Measurements from ENCODE around the gene LRRC36. TPM values are rescaled to one million over a fixed set of nuclear protein-coding genes. Genes with fewer than 3 reads are reported as not detected.
"Not testable (repeated sequence)": the region's sequence is repeated elsewhere in the genome, so short reads cannot be mapped to it uniquely, and the experiment has no call there.

The LRRC36 gene
- total and polyA plus RNA-seq, 8 donors, result 3.0 to 73.6 (median 55.7) TPM

DNA sequence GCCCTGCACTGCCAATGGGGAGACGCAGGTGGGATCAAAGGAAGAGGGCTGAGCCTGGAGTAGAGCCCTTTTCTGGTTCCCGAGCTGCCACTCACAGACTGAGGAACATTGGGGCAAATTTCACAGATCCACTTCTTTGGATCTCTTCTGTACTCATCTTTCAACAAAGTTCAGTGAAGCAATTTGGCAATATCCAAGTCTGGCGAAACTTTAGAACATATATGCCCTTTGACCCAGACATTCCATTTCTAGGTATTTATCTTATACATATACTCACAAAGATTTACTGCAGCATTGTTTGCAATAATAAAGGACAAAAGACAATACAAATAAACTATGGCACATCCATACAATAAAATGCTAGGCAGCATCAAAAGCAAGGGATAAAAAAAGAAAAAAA is 84.7 kb downstream of the LRRC36 start:
- Histone ChIP-seq H3K27ac (no peak overlapping the region), H3K27me3 (peaks cover 0 to 10% of the 10 kb centered on the region in 2 donors), H3K36me3 (no peaks in the 10 kb centered on the region), H3K9me3 (no peaks in the 10 kb centered on the region), H3K4me1 (peaks cover 3 to 35% of the 10 kb centered on the region in 2 donors), H3K4me3 (no peak overlapping the region)
- no peak for DNase-seq
- TF ChIP-seq CTCF (IDR thresholded peaks at IDR 0.05), result no peak
- intact Hi-C loops (cut with DNase I), result no loop called here
- ATAC-seq, result no peak

DNA sequence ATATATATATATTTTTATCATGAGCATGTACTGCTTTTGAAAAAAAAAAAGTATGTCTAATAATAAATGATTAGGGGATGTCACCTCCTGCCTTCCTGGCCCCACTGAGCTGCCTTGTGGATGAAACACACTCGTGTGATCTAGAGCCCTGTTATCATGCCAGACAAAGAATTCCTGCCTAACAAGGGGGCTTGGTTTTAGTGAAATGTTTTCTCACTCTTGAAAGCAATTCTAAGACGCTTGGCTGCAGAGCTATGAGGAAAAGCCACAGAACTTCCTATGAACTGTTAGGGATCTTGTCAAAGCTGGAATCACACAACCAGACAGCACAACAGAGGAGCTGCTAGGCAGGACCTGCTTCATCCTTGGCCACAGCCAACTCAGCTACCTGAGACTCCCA is 85.7 kb downstream of the LRRC36 start:
- no peak overlapping the region for H3K27ac ChIP-seq
- no peak for TF ChIP-seq CTCF (IDR thresholded peaks at IDR 0.05)
- no peak overlapping the region for H3K4me3 ChIP-seq
- no peaks in the 10 kb centered on the region for H3K9me3 ChIP-seq
- H3K36me3 ChIP-seq, result no peaks in the 10 kb centered on the region
- H3K27me3 ChIP-seq, result peaks cover 0 to 19% of the 10 kb centered on the region in 2 donors
- DNase-seq (no peak), ATAC-seq (no peak)
- intact Hi-C loops (cut with DNase I), result no loop called here
- H3K4me1 ChIP-seq, result peaks cover 3 to 32% of the 10 kb centered on the region in 2 donors

DNA sequence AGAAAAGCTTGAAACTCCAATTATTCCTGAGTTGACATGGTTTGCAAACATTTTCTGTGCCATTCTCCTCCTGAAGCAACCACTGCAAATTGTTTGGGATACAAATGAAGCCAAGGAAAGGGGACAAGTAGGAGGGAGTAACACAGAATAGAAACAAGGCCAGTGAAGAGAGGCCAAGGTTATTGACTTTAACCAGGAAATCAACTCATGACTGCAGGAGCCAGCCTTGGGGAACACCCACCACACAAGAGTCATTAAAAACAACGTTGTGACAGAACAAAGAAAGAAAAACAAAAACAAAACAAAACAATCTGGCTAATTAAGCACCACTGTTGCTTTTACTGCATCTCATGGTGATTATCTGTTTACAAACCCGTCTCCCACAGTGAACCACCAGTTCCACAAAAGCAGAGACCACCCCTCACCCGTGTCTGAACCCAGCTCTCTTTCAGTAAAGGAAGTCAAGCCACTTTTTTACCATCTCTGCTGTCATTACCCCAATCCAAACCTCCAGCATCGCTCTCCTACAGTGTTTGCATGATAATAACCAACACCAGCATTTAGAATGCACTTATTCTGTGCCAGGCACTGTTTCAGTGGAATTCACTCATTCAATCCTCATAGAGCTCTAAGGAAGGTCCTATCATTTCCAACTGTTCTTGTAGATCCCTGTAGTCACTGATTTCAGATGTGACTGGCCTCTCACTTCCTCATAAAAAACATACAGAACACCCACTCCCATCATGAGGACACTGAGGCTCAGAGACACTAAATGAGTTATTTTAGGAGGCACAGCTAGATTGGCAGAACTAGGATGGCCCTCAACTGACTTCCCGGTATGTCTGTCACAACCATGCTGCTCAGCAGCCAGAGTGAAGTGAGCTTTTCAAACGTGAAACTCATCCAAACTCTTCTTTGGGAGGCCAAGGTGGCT is 87.6 kb downstream of the LRRC36 start:
- H3K4me1 ChIP-seq, result peaks cover 3 to 28% of the 10 kb centered on the region in 2 donors
- H3K27ac ChIP-seq, result no peak overlapping the region
- H3K27me3 ChIP-seq, result peaks cover 0 to 21% of the 10 kb centered on the region in 2 donors
- ATAC-seq, result no peak
- TF ChIP-seq CTCF (IDR thresholded peaks at IDR 0.05), result no peak
- H3K36me3 ChIP-seq, result no peaks in the 10 kb centered on the region
- H3K9me3 ChIP-seq, result no peaks in the 10 kb centered on the region
- DNase-seq, result no peak
- H3K4me3 ChIP-seq, result no peak overlapping the region
- intact Hi-C loops (cut with DNase I), result no loop called here

GRCh38 chr16:67415421-67415820 is 88.8 kb downstream of the LRRC36 start:
- H3K36me3 ChIP-seq; intact Hi-C loops (cut with DNase I); ATAC-seq; H3K9me3 ChIP-seq; DNase-seq: not testable (repeated sequence)
- H3K4me1 ChIP-seq, result peaks cover 3 to 28% of the 10 kb centered on the region in 2 donors
- H3K27ac ChIP-seq, result peak overlapping the region; percentile 74 to 81
- H3K27me3 ChIP-seq, result peaks cover 0 to 21% of the 10 kb centered on the region in 2 donors
- peak overlapping the region; percentile 57 to 76 for H3K4me3 ChIP-seq

DNA sequence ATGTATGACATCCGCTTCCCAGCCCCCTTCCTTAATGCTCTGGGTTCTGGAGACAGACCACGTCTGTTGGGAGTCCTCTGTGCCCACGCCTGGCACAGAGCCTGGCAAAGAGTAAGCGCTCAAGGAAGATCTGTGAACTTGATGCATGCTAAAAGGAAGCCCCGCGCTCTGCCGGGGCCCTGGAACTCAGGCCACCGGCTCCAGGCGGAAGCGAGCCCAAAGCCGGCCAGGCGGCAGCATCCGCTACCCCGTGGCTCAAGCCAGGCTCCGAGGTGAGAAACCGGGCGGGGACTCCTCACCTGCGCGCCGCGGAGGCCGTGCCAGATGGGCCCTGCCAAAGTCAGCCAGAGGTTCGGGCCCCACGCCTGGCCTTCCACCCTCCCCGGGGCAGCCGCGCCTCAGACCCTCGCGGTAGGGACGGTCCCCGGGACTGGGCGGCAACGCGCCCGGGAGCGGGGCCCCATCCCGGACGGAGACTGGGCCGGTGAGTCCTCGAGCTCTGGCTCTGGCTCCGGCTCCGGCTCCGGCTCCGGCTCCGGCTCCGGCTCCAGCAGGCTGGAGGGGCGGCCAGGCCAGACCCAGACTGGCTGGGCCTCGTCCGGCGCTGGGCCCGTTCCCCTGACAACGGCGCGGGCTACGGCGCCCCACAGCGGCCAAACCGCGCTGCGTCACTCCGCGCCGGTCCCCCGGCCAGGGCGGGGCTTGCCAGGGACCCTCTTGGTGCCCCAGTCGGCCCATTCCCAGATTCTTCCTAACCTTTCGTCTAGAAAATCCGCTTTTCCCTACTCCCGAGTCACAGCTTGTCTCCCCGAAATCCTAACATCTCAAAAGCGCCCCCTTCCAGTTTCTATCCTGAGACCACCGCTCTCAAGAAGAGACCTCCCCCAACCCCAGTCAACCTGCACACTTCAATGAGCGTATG is 89.5 kb downstream of the LRRC36 start, which contains the start of gene ZDHHC1:
Gene ZDHHC1 (minus strand): TSS at position 606 of the 922 bp plus-strand sequence. CDS start 8,702 bp downstream, outside the sequence.
- ATAC-seq (peak; percentile 99), DNase-seq (peak; percentile 59 to 93 (median 82))
- H3K36me3 ChIP-seq, result no peaks in the 10 kb centered on the region
- intact Hi-C loops (cut with DNase I), result no loop called here
- peak within 1 kb of the TSS; percentile 57 to 76 for H3K4me3 ChIP-seq
- TF ChIP-seq CTCF (IDR thresholded peaks at IDR 0.05), result peak; percentile 41 to 47
- H3K27me3 ChIP-seq, result peaks cover 0 to 21% of the 10 kb centered on the region in 2 donors
- no peaks in the 10 kb centered on the region for H3K9me3 ChIP-seq
- peaks cover 3 to 28% of the 10 kb centered on the region in 2 donors for H3K4me1 ChIP-seq
- H3K27ac ChIP-seq, result peak within 1 kb of the TSS; percentile 74 to 81
